HCT116 (cell line): ENCODE results near the gene TMEM63B. TPM values are rescaled to one million over a fixed set of nuclear protein-coding genes. Genes with fewer than 3 reads are reported as not detected.

Experiments
- ATAC-seq: fragments of 200-7000 bp; cut with Tn5 transposase; 2 replicates; pipeline ENCODE4 v1.9.1; 2020; ENCODE audit warnings: mild to moderate bottlenecking, moderate library complexity
- BruUV-seq: library from RNA; stranded (reverse); fragments of 400-500 nt; replicated peaks from 2 replicates; lab custom pipeline; 2021; lab: Mats Ljungman, UMichigan
- CTCF ChIA-PET: fragments of 300-600 bp; sonication (Branson Sonifier 250); formaldehyde crosslinking; loops from one replicate; lab custom pipeline; 2021; ENCODE audit warnings: antibody characterized with exemption; lab: Charles Lee
- POLR2A ChIA-PET: fragments of 300-600, 350-600 bp; sonication (Branson Sonifier 250); formaldehyde crosslinking; loops from one replicate; lab custom pipeline; 2021; ENCODE audit warnings: antibody characterized with exemption; lab: Charles Lee
- RAD21 ChIA-PET, 2 experiments: fragments of 300-600 bp; sonication (Branson Sonifier 250); formaldehyde crosslinking; loops; one replicate each; lab custom pipeline; 2023; ENCODE audit warnings: low total read pairs in 2 of 2; ENCODE audit not compliant: uncharacterized antibody in 2 of 2, unreplicated experiment in 2 of 2, low non-redundant PET in 1 of 2; lab: Charles Lee
- DNase-seq: peaks from one replicate; pipeline ENCODE4 v3.0.0-alpha.2; 2010; ENCODE audit warnings: low read depth, low spot score
- H2AFZ ChIP-seq: fragments of 200-600 bp; shearing (Covaris generic), sonication (generic); 2 replicates; pipeline ENCODE4 v1.6.1; 2017; ENCODE audit warnings: low read depth, mixed run types, mixed read lengths, antibody characterized with exemption, low read length; ENCODE audit not compliant: poor library complexity, severe bottlenecking
- H3K27ac ChIP-seq: 2 replicates; pipeline ENCODE4 v1.5.1; 2012; ENCODE audit warnings: low read depth, low read length
- H3K27me3 ChIP-seq: fragments of 200-600 bp; sonication (generic); 2 replicates; pipeline ENCODE4 v1.6.1; 2016; ENCODE audit warnings: mixed run types, low read length, mixed read lengths; ENCODE audit not compliant: insufficient read depth
- H3K36me3 ChIP-seq, 2 experiments: fragments of 200-500 bp in 1 of 2; fragments of 200-600 bp in 1 of 2; sonication (Bioruptor generic) in 1 of 2; sonication (generic) in 1 of 2; 2 replicates each; pipeline versions ENCODE4 v1.5.1 to v1.6.1; 2014 to 2016; ENCODE audit warnings: low read length in 2 of 2, inconsistent platforms in 1 of 2, mixed read lengths in 1 of 2, mixed run types in 1 of 2; ENCODE audit not compliant: insufficient read depth in 2 of 2, control insufficient read depth in 1 of 2
- H3K4me1 ChIP-seq, 2 experiments: fragments of 200-600 bp in 1 of 2; sonication (generic) in 1 of 2; 2 replicates each; pipeline versions ENCODE4 v1.5.1 to v1.6.1; 2012 to 2017; ENCODE audit warnings: low read length in 2 of 2, inconsistent platforms in 1 of 2, mild to moderate bottlenecking in 1 of 2, mixed read lengths in 1 of 2, mixed run types in 1 of 2, moderate library complexity in 1 of 2; ENCODE audit not compliant: insufficient read depth in 2 of 2, control insufficient read depth in 1 of 2
- H3K4me2 ChIP-seq: fragments of 200-600 bp; sonication (generic); 2 replicates; pipeline ENCODE4 v1.6.1; 2017; ENCODE audit warnings: mixed run types, low read length, mixed read lengths
- H3K4me3 ChIP-seq, 2 experiments: fragments of 200-600 bp in 1 of 2; sonication (generic) in 1 of 2; replicated peaks in 1 of 2; 2 replicates each; pipeline ENCODE4 v1.5.1; 2011 to 2016; ENCODE audit warnings: low read length in 2 of 2, control low read depth in 1 of 2, low read depth in 1 of 2, mild to moderate bottlenecking in 1 of 2, mixed read lengths in 1 of 2, mixed run types in 1 of 2
- H3K79me2 ChIP-seq: fragments of 200-600 bp; sonication (generic); 2 replicates; pipeline ENCODE4 v1.6.1; 2017; ENCODE audit warnings: mild to moderate bottlenecking, mixed run types, low read length, moderate library complexity, mixed read lengths; ENCODE audit not compliant: insufficient read depth
- H3K9ac ChIP-seq: fragments of 200-600 bp; sonication (generic); 2 replicates; pipeline ENCODE4 v1.6.1; 2016; ENCODE audit warnings: low read length, mixed read lengths
- H3K9me2 ChIP-seq: fragments of 200-600 bp; sonication (generic), shearing (Covaris generic); 2 replicates; pipeline ENCODE4 v1.6.1; 2017; ENCODE audit warnings: mixed run types, mild to moderate bottlenecking, moderate library complexity; ENCODE audit not compliant: insufficient read depth
- H3K9me3 ChIP-seq, 2 experiments: fragments of 200-500 bp in 1 of 2; fragments of 200-600 bp in 1 of 2; sonication (Bioruptor generic) in 1 of 2; sonication (generic) in 1 of 2; 2 replicates each; pipeline ENCODE4 v1.6.1; 2014 to 2017; ENCODE audit warnings: low read length in 2 of 2, mixed read lengths in 2 of 2, inconsistent platforms in 1 of 2, low read depth in 1 of 2, mild to moderate bottlenecking in 1 of 2, mixed run types in 1 of 2, moderate library complexity in 1 of 2; ENCODE audit not compliant: control insufficient read depth in 1 of 2, insufficient read depth in 1 of 2
- H4K20me1 ChIP-seq: fragments of 200-600 bp; sonication (generic), shearing (Covaris generic); 2 replicates; pipeline ENCODE4 v1.6.1; 2017; ENCODE audit warnings: mixed run types, mild to moderate bottlenecking, moderate library complexity; ENCODE audit not compliant: insufficient read depth
- CBX3 ChIP-seq: IDR thresholded peaks from 2 replicates; pipeline ENCODE4 v1.6.1; 2012; ENCODE audit warnings: low read depth
- EGR1 ChIP-seq: IDR thresholded peaks from 2 replicates; pipeline ENCODE4 v1.6.1; 2012; ENCODE audit warnings: low read depth
- EZH2 ChIP-seq: fragments of 200-600 bp; sonication (generic); IDR thresholded peaks from 2 replicates; pipeline ENCODE4 v1.6.1; 2017; ENCODE audit warnings: antibody characterized with exemption, mixed run types
- EZH2phosphoT487 ChIP-seq: fragments of 200-600 bp; IDR thresholded peaks from 2 replicates; pipeline ENCODE4 v1.6.1; 2018; ENCODE audit warnings: antibody characterized with exemption, borderline replicate concordance
- POLR2A ChIP-seq: IDR thresholded peaks from 2 replicates; pipeline ENCODE4 v1.7.0; 2011; ENCODE audit warnings: borderline replicate concordance; ENCODE audit not compliant: insufficient read depth, insufficient read length; ENCODE audit errors: extremely low read depth
- POLR2AphosphoS5 ChIP-seq: IDR thresholded peaks from 2 replicates; pipeline ENCODE4 v1.6.1; 2011; ENCODE audit warnings: mild to moderate bottlenecking, low read depth, low read length, moderate library complexity
- REST ChIP-seq: IDR thresholded peaks from 2 replicates; pipeline ENCODE4 v1.6.1; 2012; ENCODE audit warnings: low read depth
- TCF7L2 ChIP-seq: IDR thresholded peaks from 2 replicates; pipeline ENCODE4 v1.7.0; 2011; ENCODE audit warnings: borderline replicate concordance, inconsistent platforms; ENCODE audit not compliant: insufficient read depth, insufficient read length; ENCODE audit errors: extremely low read depth
- ZNF274 ChIP-seq: fragments of 200-500 bp; sonication (Bioruptor generic); IDR thresholded peaks from 2 replicates; pipeline ENCODE4 v1.6.1; 2014; ENCODE audit warnings: mild to moderate bottlenecking, low read depth, low read length, inconsistent platforms
- intact Hi-C: fragments of 100-400 bp; cut with micrococcal nuclease; formaldehyde crosslinking; loops from 2 replicates; pipeline ENCODE4 v1.10.0; 2022
- total RNA-seq: library from RNA; stranded (reverse); gene quantifications from one replicate; pipeline ENCODE4 v1.2.1, GENCODE V29; 2021; ENCODE audit not compliant: unreplicated experiment
- TF ChIP-seq, protein P1 (sequence below): IDR thresholded peaks from 2 replicates; pipeline ENCODE4 v1.6.1; 2012

Gene TMEM63B
- total RNA-seq, 1 experiment from 2014 or later = 58.2 TPM

DNA sequence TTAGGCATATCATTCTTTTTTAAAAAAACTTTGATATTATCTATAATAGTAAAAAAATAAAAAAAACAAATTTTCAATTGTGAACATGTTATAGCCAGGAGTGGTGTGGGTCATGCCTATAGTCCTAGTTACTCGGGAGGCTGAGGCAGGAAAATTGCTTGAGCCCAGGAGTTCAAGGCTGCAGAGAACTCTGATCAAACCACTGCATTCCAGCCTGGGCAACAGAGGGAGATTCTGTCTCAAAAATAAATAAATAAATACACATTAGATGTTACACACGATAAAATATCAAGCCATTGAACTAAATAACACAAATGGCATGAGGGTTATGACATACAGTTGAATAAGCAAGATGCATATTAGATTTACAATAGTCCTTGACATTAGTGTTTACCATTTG is 61.5 kb downstream of the TMEM63B start:
- TF ChIP-seq ZNF274 = no peak
- TF ChIP-seq, protein P1, sequence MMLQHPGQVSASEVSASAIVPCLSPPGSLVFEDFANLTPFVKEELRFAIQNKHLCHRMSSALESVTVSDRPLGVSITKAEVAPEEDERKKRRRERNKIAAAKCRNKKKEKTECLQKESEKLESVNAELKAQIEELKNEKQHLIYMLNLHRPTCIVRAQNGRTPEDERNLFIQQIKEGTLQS = no peak
- no peak for TF ChIP-seq TCF7L2
- TF ChIP-seq POLR2AphosphoS5 = no peak
- TF ChIP-seq EZH2phosphoT487 = no peak
- no peak for TF ChIP-seq POLR2A
- no peak for TF ChIP-seq CBX3
- no peak for TF ChIP-seq EGR1
- TF ChIP-seq EZH2 = no peak
- no peak for TF ChIP-seq REST
- no peak overlapping the region for H3K4me2 ChIP-seq
- ChIA-PET RAD21 (no interaction called here), CTCF (interaction anchor here (1.3 kb wide), 1 partner anchor 92 kb away, joined by 3 read pairs; no protein-coding TSS in a partner anchor), POLR2A (interaction anchor here (2.3 kb wide), 1 partner anchor 58 kb away, joined by 6 read pairs; the partner anchor contains the start of gene HSP90AB1)
- DNase-seq (no peak), ATAC-seq (no peak)
- intact Hi-C loops = no loop called here
- H3K9me2 ChIP-seq = no peaks in the 10 kb centered on the region
- H3K4me3 ChIP-seq = no peak overlapping the region
- H3K4me1 ChIP-seq = peaks cover 10 to 13% of the 10 kb centered on the region in 2 experiments; a peak in 3 of 4 replicates
- no TSS peak for BruUV-seq
- no peaks in the 10 kb centered on the region for H3K79me2 ChIP-seq
- no peak overlapping the region for H2AFZ ChIP-seq
- no peaks in the 10 kb centered on the region for H3K27me3 ChIP-seq
- H3K27ac ChIP-seq = no peak overlapping the region
- no peak overlapping the region for H3K9ac ChIP-seq
- H4K20me1 ChIP-seq = no peaks in the 10 kb centered on the region
- H3K9me3 ChIP-seq = no peaks in the 10 kb centered on the region
- no peaks in the 10 kb centered on the region for H3K36me3 ChIP-seq
